HG02870 (cell line): ENCODE measurements around the gene EML5.

Experiments
- ATAC-seq: cut with Tn5 transposase; IDR thresholded peaks from one replicate; pipeline ENCODE4 v1.9.1; 2021; ENCODE audit warnings: mild to moderate bottlenecking, moderate library complexity; ENCODE audit not compliant: unreplicated experiment

The EML5 gene

GRCh38 chr14:88568196-88568595, 224.6 kb downstream of the EML5 start:
- ATAC-seq: no peak

- no peak for ATAC-seq
Measured at GRCh38 chr14:88565427-88565826, 227.3 kb downstream of the EML5 start.

GRCh38 chr14:88563845-88564244, 228.9 kb downstream of the EML5 start:
- ATAC-seq: no peak

- ATAC-seq: peak; percentile 94
Measured at GRCh38 chr14:88562831-88563686, 229.7 kb downstream of the EML5 start, which contains the start of gene ZC3H14. Gene ZC3H14 (plus strand): TSS chr14:88563037. CDS start chr14:88563134, 97 bp downstream.

- ATAC-seq: no peak
Measured at GRCh38 chr14:88562532-88562830, 230.3 kb downstream of the EML5 start.
